H1 (cell line): ENCODE measurements around the gene DCP1B. TPM values are rescaled to one million over a fixed set of nuclear protein-coding genes. Genes with fewer than 3 reads are reported as not detected.

Experiments used
- CTCF ChIA-PET: fragments of 300-600 bp; sonication (Branson Sonifier 250); formaldehyde crosslinking; loops from one replicate; lab custom pipeline; 2021; ENCODE audit not compliant: partially characterized antibody; lab: Charles Lee
- POLR2A ChIA-PET: fragments of 300-600 bp; sonication (Branson Sonifier 250); formaldehyde crosslinking; loops from one replicate; lab custom pipeline; 2021; ENCODE audit warnings: inconsistent platforms; ENCODE audit not compliant: partially characterized antibody; lab: Charles Lee
- DNase-seq, 2 experiments: peaks; one replicate each; pipeline versions ENCODE4 v3.0.0 to v3.0.0-alpha.2; 2010 to 2022; ENCODE audit warnings: low spot score in 2 of 2, low read depth in 1 of 2, mixed read lengths in 1 of 2
- FAIRE-seq: peaks from 2 replicates; lab custom pipeline; 2011; peaks lifted over from hg19 to GRCh38; lab: Jason Lieb, UNC
- H2AFZ ChIP-seq: 2 replicates; pipeline ENCODE4 v1.8.1; 2012; ENCODE audit warnings: low read length, inconsistent platforms
- H2AK5ac ChIP-seq: 2 replicates; pipeline ENCODE4 v1.6.1; 2013; ENCODE audit warnings: low read depth, low read length
- H2BK120ac ChIP-seq: replicated peaks from 2 replicates; pipeline ENCODE3; 2013; ENCODE audit warnings: low read depth, low read length, inconsistent platforms
- H2BK12ac ChIP-seq: 2 replicates; pipeline ENCODE4 v1.6.1; 2013; ENCODE audit warnings: low read depth, low read length
- H2BK15ac ChIP-seq: 2 replicates; pipeline ENCODE4 v1.6.1; 2013; ENCODE audit warnings: low read length
- H2BK20ac ChIP-seq: 2 replicates; pipeline ENCODE4 v1.6.1; 2013; ENCODE audit warnings: low read length
- H2BK5ac ChIP-seq: 2 replicates; pipeline ENCODE4 v1.6.1; 2013; ENCODE audit warnings: low read depth, low read length
- H3K14ac ChIP-seq: 2 replicates; pipeline ENCODE4 v1.6.1; 2013; ENCODE audit warnings: inconsistent platforms; ENCODE audit not compliant: insufficient read length
- H3K18ac ChIP-seq: 2 replicates; pipeline ENCODE4 v1.6.1; 2013; ENCODE audit warnings: low read length; ENCODE audit errors: extremely low read depth
- H3K23ac ChIP-seq: 2 replicates; pipeline ENCODE4 v1.6.1; 2013; ENCODE audit warnings: inconsistent platforms; ENCODE audit not compliant: insufficient read length
- H3K23me2 ChIP-seq: 2 replicates; pipeline ENCODE4 v1.6.1; 2013; ENCODE audit warnings: low read depth, low read length
- H3K27ac ChIP-seq: 2 replicates; pipeline ENCODE4 v1.6.1; 2011; ENCODE audit warnings: low read depth, low read length, inconsistent platforms
- H3K27me3 ChIP-seq, 4 experiments: replicated peaks in 1 of 4; 1 replicate in 1 of 4; 2 replicates in 3 of 4; pipeline versions ENCODE4 v1.6.1 to v1.8.1; 2011 to 2013; ENCODE audit warnings: low read length in 3 of 4, mild to moderate bottlenecking in 3 of 4, inconsistent platforms in 2 of 4, mixed read lengths in 2 of 4, moderate library complexity in 1 of 4; ENCODE audit not compliant: control insufficient read depth in 3 of 4, insufficient read depth in 3 of 4; ENCODE audit errors: extremely low read depth in 1 of 4
- H3K36me3 ChIP-seq, 4 experiments: 2 replicates each; pipeline versions ENCODE4 v1.6.1 to v1.8.1; 2011 to 2013; ENCODE audit warnings: mild to moderate bottlenecking in 4 of 4, low read length in 3 of 4, moderate library complexity in 2 of 4, control low read depth in 1 of 4, inconsistent platforms in 1 of 4; ENCODE audit not compliant: insufficient read depth in 4 of 4, control insufficient read depth in 2 of 4
- H3K4ac ChIP-seq: replicated peaks from 2 replicates; pipeline ENCODE3; 2013; ENCODE audit warnings: low read length, low read depth, mixed read lengths, inconsistent platforms; ENCODE audit not compliant: insufficient read length
- H3K4me1 ChIP-seq, 4 experiments: replicated peaks in 1 of 4; 1 replicate in 1 of 4; 2 replicates in 3 of 4; pipeline versions ENCODE4 v1.6.1 to v1.8.1; 2011 to 2013; ENCODE audit warnings: low read length in 3 of 4, inconsistent platforms in 2 of 4, mixed read lengths in 1 of 4; ENCODE audit not compliant: insufficient read depth in 4 of 4, control insufficient read depth in 3 of 4
- H3K4me2 ChIP-seq, 2 experiments: 2 replicates each; pipeline versions ENCODE4 v1.6.1 to v1.8.1; 2011 to 2013; ENCODE audit warnings: low read depth in 2 of 2, low read length in 2 of 2, control low read depth in 1 of 2, inconsistent platforms in 1 of 2, mild to moderate bottlenecking in 1 of 2; ENCODE audit not compliant: insufficient read depth in 1 of 2
- H3K4me3 ChIP-seq, 4 experiments: fragments of 200-600, 300-600 bp in 1 of 4; sonication (generic), shearing (Covaris generic), sonication (Bioruptor Twin) in 1 of 4; 2 replicates each; pipeline versions ENCODE4 v1.5.1 to v1.8.1; 2011 to 2016; ENCODE audit warnings: low read length in 4 of 4, low read depth in 3 of 4, control low read depth in 2 of 4, inconsistent platforms in 2 of 4, mild to moderate bottlenecking in 2 of 4, mixed read lengths in 1 of 4, moderate library complexity in 1 of 4; ENCODE audit not compliant: insufficient read depth in 2 of 4; ENCODE audit errors: extremely low read depth in 1 of 4
- H3K56ac ChIP-seq: replicated peaks from 2 replicates; pipeline ENCODE3; 2013; ENCODE audit warnings: low read depth, mild to moderate bottlenecking, mixed read lengths, low read length, inconsistent platforms; ENCODE audit not compliant: insufficient read length
- H3K79me1 ChIP-seq: 2 replicates; pipeline ENCODE4 v1.6.1; 2013; ENCODE audit warnings: low read depth, low read length, control low read depth
- H3K79me2 ChIP-seq, 2 experiments: 2 replicates each; pipeline versions ENCODE4 v1.6.1 to v1.8.1; 2012 to 2013; ENCODE audit warnings: low read length in 2 of 2, mild to moderate bottlenecking in 2 of 2, inconsistent platforms in 1 of 2; ENCODE audit not compliant: insufficient read depth in 2 of 2, control insufficient read depth in 1 of 2
- H3K9ac ChIP-seq, 4 experiments: replicated peaks in 1 of 4; 1 replicate in 1 of 4; 2 replicates in 3 of 4; pipeline versions ENCODE4 v1.6.1 to v1.8.1; 2011 to 2013; ENCODE audit warnings: low read depth in 3 of 4, low read length in 3 of 4, control low read depth in 2 of 4, mild to moderate bottlenecking in 2 of 4, moderate library complexity in 2 of 4, inconsistent platforms in 1 of 4; ENCODE audit errors: extremely low read depth in 1 of 4
- H3K9me3 ChIP-seq, 2 experiments: 2 replicates each; pipeline versions ENCODE4 v1.6.1 to v1.8.1; 2012 to 2013; ENCODE audit warnings: mild to moderate bottlenecking in 2 of 2, moderate library complexity in 2 of 2, control low read depth in 1 of 2, inconsistent platforms in 1 of 2, low read depth in 1 of 2, low read length in 1 of 2, mixed read lengths in 1 of 2; ENCODE audit not compliant: insufficient read depth in 2 of 2
- H4K20me1 ChIP-seq, 2 experiments: replicated peaks in 1 of 2; 2 replicates each; pipeline versions ENCODE3 to v1.8.1; 2011 to 2013; ENCODE audit warnings: inconsistent platforms in 2 of 2, low read length in 2 of 2, mild to moderate bottlenecking in 1 of 2; ENCODE audit not compliant: insufficient read depth in 2 of 2, control insufficient read depth in 1 of 2
- H4K5ac ChIP-seq: 2 replicates; pipeline ENCODE4 v1.6.1; 2013; ENCODE audit warnings: low read length, low read depth, mixed read lengths, inconsistent platforms; ENCODE audit not compliant: insufficient read length
- H4K8ac ChIP-seq: 2 replicates; pipeline ENCODE4 v1.8.0; 2013; ENCODE audit warnings: mild to moderate bottlenecking, moderate library complexity, low read length, inconsistent platforms; ENCODE audit not compliant: insufficient read depth; ENCODE audit errors: extremely low read depth
- H4K91ac ChIP-seq: replicated peaks from 2 replicates; pipeline ENCODE3; 2013; ENCODE audit warnings: low read length, mixed read lengths, inconsistent platforms; ENCODE audit not compliant: insufficient read length
- KDM1A ChIP-seq: fragments of 200-600, 300-600 bp; sonication (generic); IDR thresholded peaks from 2 replicates; pipeline ENCODE4 v1.7.1; 2016; ENCODE audit warnings: mild to moderate bottlenecking, low read length, borderline replicate concordance
- KDM4A ChIP-seq: IDR thresholded peaks from one replicate; pipeline ENCODE4 v1.7.1; 2012; ENCODE audit warnings: low read depth, mild to moderate bottlenecking, moderate library complexity, low read length, inconsistent platforms; ENCODE audit not compliant: severe bottlenecking
- SRF ChIP-seq: IDR thresholded peaks from 2 replicates; pipeline ENCODE4 v1.6.1; 2011; ENCODE audit warnings: mild to moderate bottlenecking, low read depth, low read length, moderate library complexity
- TAF1 ChIP-seq: IDR thresholded peaks from 2 replicates; pipeline ENCODE4 v1.6.1; 2011; ENCODE audit warnings: mild to moderate bottlenecking, low read depth, low read length
- TAF7 ChIP-seq: optimal IDR thresholded peaks from 2 replicates; pipeline ENCODE3; 2011; ENCODE audit warnings: low read depth, mild to moderate bottlenecking, inconsistent platforms, low read length, moderate library complexity, borderline replicate concordance
- WGBS, 2 experiments: shearing (Covaris generic) in 1 of 2; methylation state at CpG; one replicate each; pipeline versions ENCODE4 v1.1.6 to v1.1.7; 2013 to 2015; ENCODE audit warnings: low lambda C conversion rate in 2 of 2, mixed read lengths in 2 of 2, inconsistent platforms in 1 of 2, low coverage in 1 of 2, missing lambda C conversion rate in 1 of 2; ENCODE audit not compliant: insufficient replicate concordance in 2 of 2, insufficient coverage in 1 of 2, insufficient read length in 1 of 2; ENCODE audit errors: extremely low coverage in 1 of 2, missing lambda C conversion rate in 1 of 2; 5-methylcytosine and 5-hydroxymethylcytosine counted together
- polyA plus RNA-seq, 7 experiments: library from polyadenylated mRNA; depleted of rRNA in 3 of 7; stranded (reverse) in 5 of 7; unstranded in 2 of 7; fragments of >200 nt in 5 of 7; fragments of 200-250 nt in 2 of 7; gene quantifications; 1 replicate in 5 of 7; 2 replicates in 1 of 7; 4 replicates in 1 of 7; pipeline versions ENCODE4 v1.2.1 to v1.2.3, GENCODE V29; 2011 to 2013; ENCODE audit warnings: missing spikeins in 2 of 7, mixed read lengths in 2 of 7
- total RNA-seq: library from RNA; stranded (reverse); fragmentation: NEBNext Ultra II Directional; extraction: Animal tissue kit (Norgen Biotek cat#: 25700); gene quantifications from 2 replicates; pipeline ENCODE4 v1.2.1, GENCODE V29; 2021
- TF ChIP-seq, protein P1 (sequence below): IDR thresholded peaks from 2 replicates; pipeline ENCODE4 v1.6.1; 2012; ENCODE audit warnings: inconsistent platforms

DCP1B gene
- total and polyA plus RNA-seq, 2 of the 8 experiments (the other 6 are each of a cell fraction or from before 2014, with no cell fraction given): 14.8 to 29.0 TPM

DNA sequence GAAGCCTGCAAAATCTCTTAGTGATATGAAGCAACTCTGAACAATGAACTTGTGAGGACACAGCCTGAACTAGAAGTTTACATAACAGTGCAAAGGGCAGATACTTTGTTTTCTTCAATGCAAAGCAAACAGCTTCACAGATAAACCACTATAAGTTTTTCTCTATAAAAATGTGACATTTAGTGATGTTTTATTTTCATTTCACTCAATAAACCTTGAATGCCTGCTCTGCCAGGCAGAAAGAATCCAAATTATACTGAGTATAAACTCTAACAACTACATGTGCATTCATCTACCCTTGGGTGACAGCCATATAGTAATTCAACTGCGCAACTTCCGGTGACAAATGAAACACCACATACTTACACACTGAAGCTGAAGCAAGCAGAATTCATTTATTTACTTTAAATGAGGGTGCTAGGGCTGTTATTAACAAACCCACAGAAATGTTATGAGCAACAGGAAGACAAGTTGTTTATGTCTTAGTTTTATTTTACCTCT is 10.3 kb downstream of the DCP1B start:
- Histone ChIP-seq H2BK120ac (no peak overlapping the region), H3K56ac (no peak overlapping the region), H3K79me2 (peaks cover 0 to 13% of the 10 kb centered on the region in 2 experiments; a peak in 2 of 4 replicates), H4K20me1 (no peaks in the 10 kb centered on the region), H4K5ac (no peak overlapping the region), H3K18ac (no peak overlapping the region; the same call in 1 of the 2 replicates), H3K9me3 (no peaks in the 10 kb centered on the region), H3K4me3 (no peak overlapping the region), H2BK5ac (no peak overlapping the region), H2AFZ (no peak overlapping the region), H3K27me3 (no peaks in the 10 kb centered on the region), H3K4ac (no peak overlapping the region), H3K79me1 (no peaks in the 10 kb centered on the region), H2BK20ac (peak overlapping the region; percentile 80; the same call in 1 of the 2 replicates), H3K36me3 (peaks cover 0 to 32% (median 2%) of the 10 kb centered on the region in 4 experiments; a peak in 3 of 8 replicates), H2AK5ac (no peak overlapping the region), H3K4me1 (peaks cover 0 to 18% (median 9%) of the 10 kb centered on the region in 4 experiments; a peak in 5 of 7 replicates), H3K27ac (no peak overlapping the region), H2BK12ac (no peak overlapping the region), H4K8ac (no peak overlapping the region), H3K14ac (no peak overlapping the region), H3K9ac (no peak overlapping the region), H3K23me2 (no peaks in the 10 kb centered on the region), H3K4me2 (no peak overlapping the region; a peak in 1 of 4 replicates), H2BK15ac (no peak overlapping the region), H4K91ac (no peak overlapping the region), H3K23ac (no peak overlapping the region)
- 93% methylated on average over 2 of the region's 2 CpGs; no CpG with 5 or more reads in 1 of the 2 experiments for WGBS, 2 experiments
- TF ChIP-seq TAF7: no peak
- TF ChIP-seq SRF: no peak
- no peak for TF ChIP-seq TAF1
- TF ChIP-seq KDM4A: no peak
- TF ChIP-seq, protein P1, sequence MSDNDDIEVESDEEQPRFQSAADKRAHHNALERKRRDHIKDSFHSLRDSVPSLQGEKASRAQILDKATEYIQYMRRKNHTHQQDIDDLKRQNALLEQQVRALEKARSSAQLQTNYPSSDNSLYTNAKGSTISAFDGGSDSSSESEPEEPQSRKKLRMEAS: no peak
- no peak for TF ChIP-seq KDM1A
- FAIRE-seq (no peak), DNase-seq (no peak)
- CTCF ChIA-PET: interaction anchor here (0.7 to 6.1 kb wide), 3 partner anchors 10 to 17 kb away, joined by 3 to 43 read pairs (median 4); partner anchors contain the start of gene DCP1B
- POLR2A ChIA-PET: interaction anchor here (1.1 to 2.2 kb wide), 2 partner anchors 10 to 13 kb away, joined by 3 to 10 read pairs; partner anchors contain the start of gene DCP1B
